Thoracic aorta (tissue), 2 donors: ENCODE data around the gene PCDH15. TPM values are rescaled to one million over a fixed set of nuclear protein-coding genes. Genes with fewer than 3 reads are reported as not detected.

Experiments used
- ATAC-seq: fragments of 150-250 bp; one replicate; pipeline ENCODE4 v1.8.0; 2017; ENCODE audit warnings: low read depth; ENCODE audit not compliant: insufficient number of reproducible peaks, low FRiP score
- DNase-seq: peaks from one replicate; pipeline ENCODE4 v3.0.0-alpha.2; 2020; ENCODE audit warnings: low spot score
- H3K27ac ChIP-seq, 2 donors: fragments of 200-600 bp; sonication (generic); 1 replicate in 1 of 2; 2 replicates in 1 of 2; pipeline ENCODE4 v1.5.1; 2016; ENCODE audit warnings: mild to moderate bottlenecking in 2 of 2, moderate library complexity in 2 of 2
- H3K27me3 ChIP-seq: fragments of 200-600 bp; sonication (generic); replicated peaks from 2 replicates; pipeline ENCODE4 v1.6.0; 2016; ENCODE audit warnings: mild to moderate bottlenecking; ENCODE audit not compliant: insufficient read depth
- H3K36me3 ChIP-seq: fragments of 200-600 bp; sonication (generic); one replicate; pipeline ENCODE4 v1.5.1; 2016
- H3K4me1 ChIP-seq, 2 donors: fragments of 200-600 bp; sonication (generic); 1 replicate in 1 of 2; 2 replicates in 1 of 2; pipeline versions ENCODE4 v1.5.1 to v1.6.0; 2016; ENCODE audit warnings: low read depth in 2 of 2, mild to moderate bottlenecking in 1 of 2; ENCODE audit not compliant: control insufficient read depth in 1 of 2
- H3K4me3 ChIP-seq: fragments of 200-600 bp; sonication (generic); 2 replicates; pipeline ENCODE4 v1.5.1; 2016; ENCODE audit warnings: mild to moderate bottlenecking
- H3K9me3 ChIP-seq: fragments of 200-600 bp; sonication (generic); 2 replicates; pipeline ENCODE4 v1.5.1; 2016
- total RNA-seq, 2 donors: library from RNA; depleted of rRNA; stranded (reverse); fragments of >200 nt; gene quantifications; one replicate each; pipeline versions ENCODE4 v1.1.0 to v1.2.3, GENCODE V29; 2016
- TF ChIP-seq, protein P1 (sequence below): fragments of 200-600 bp; sonication (generic); IDR thresholded peaks from one replicate; pipeline ENCODE4 v1.5.1; 2019; ENCODE audit warnings: antibody characterized with exemption

PCDH15 gene
- total RNA-seq, 2 donors from 2014 or later: 0.49 to 0.95 TPM

GRCh38 chr10:54682554-54682953, 118.5 kb downstream of the PCDH15 start:
- H3K9me3 ChIP-seq: no peaks in the 10 kb centered on the region
- no peaks in the 10 kb centered on the region for H3K27me3 ChIP-seq
- TF ChIP-seq, protein P1, sequence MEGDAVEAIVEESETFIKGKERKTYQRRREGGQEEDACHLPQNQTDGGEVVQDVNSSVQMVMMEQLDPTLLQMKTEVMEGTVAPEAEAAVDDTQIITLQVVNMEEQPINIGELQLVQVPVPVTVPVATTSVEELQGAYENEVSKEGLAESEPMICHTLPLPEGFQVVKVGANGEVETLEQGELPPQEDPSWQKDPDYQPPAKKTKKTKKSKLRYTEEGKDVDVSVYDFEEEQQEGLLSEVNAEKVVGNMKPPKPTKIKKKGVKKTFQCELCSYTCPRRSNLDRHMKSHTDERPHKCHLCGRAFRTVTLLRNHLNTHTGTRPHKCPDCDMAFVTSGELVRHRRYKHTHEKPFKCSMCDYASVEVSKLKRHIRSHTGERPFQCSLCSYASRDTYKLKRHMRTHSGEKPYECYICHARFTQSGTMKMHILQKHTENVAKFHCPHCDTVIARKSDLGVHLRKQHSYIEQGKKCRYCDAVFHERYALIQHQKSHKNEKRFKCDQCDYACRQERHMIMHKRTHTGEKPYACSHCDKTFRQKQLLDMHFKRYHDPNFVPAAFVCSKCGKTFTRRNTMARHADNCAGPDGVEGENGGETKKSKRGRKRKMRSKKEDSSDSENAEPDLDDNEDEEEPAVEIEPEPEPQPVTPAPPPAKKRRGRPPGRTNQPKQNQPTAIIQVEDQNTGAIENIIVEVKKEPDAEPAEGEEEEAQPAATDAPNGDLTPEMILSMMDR: no peak
- H3K27ac ChIP-seq: no peak overlapping the region
- no peak overlapping the region for H3K4me3 ChIP-seq
- no peak for ATAC-seq
- no peak for DNase-seq
- H3K36me3 ChIP-seq: no peaks in the 10 kb centered on the region
- no peaks in the 10 kb centered on the region for H3K4me1 ChIP-seq

DNA sequence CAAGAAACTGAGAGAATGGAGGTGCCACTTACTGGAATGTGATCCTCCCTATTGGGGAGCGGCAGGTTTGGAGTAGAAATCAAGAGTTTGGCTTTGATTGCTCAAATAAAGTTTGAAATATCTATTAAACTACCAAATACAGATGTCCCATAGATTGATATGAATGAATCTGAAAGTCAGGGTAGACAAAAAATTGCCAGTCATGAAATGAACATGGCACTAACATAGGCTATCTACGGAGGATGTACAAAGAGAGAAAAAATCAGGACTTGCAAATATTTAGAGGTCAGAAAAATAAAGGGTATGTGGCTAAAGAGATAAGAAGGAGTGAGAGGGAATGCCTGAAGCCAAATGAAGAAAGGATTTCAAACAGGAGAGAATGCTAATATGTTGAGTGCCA, 119.9 kb downstream of the PCDH15 start:
- TF ChIP-seq, protein P1: no peak
- no peak overlapping the region for H3K27ac ChIP-seq
- no peak for ATAC-seq
- no peaks in the 10 kb centered on the region for H3K4me1 ChIP-seq
- no peaks in the 10 kb centered on the region for H3K36me3 ChIP-seq
- H3K9me3 ChIP-seq: no peaks in the 10 kb centered on the region
- H3K4me3 ChIP-seq: no peak overlapping the region
- DNase-seq: no peak
- no peaks in the 10 kb centered on the region for H3K27me3 ChIP-seq

DNA sequence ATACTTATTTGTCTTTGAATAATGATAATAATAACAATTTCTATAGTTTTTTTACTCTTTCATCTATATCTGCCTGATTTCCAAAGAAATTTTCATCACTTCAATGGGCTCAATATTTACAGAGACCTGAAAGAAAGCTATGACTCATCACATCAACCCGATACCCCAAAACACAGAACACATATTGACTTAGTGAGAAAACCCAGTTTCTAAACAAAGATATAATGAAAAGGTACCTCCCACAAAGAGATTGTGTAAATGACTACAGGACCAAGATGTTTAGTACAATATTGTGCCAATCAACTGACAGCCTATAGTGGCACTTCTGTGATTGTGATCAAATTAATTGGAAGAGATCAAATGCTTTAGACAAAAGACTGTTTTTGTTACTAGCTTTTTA, 133.9 kb downstream of the PCDH15 start:
- H3K4me1 ChIP-seq: no peaks in the 10 kb centered on the region
- no peaks in the 10 kb centered on the region for H3K9me3 ChIP-seq
- ATAC-seq: no peak
- H3K27me3 ChIP-seq: no peaks in the 10 kb centered on the region
- H3K36me3 ChIP-seq: no peaks in the 10 kb centered on the region
- no peak overlapping the region for H3K4me3 ChIP-seq
- no peak for DNase-seq
- H3K27ac ChIP-seq: no peak overlapping the region
- TF ChIP-seq, protein P1: no peak

DNA sequence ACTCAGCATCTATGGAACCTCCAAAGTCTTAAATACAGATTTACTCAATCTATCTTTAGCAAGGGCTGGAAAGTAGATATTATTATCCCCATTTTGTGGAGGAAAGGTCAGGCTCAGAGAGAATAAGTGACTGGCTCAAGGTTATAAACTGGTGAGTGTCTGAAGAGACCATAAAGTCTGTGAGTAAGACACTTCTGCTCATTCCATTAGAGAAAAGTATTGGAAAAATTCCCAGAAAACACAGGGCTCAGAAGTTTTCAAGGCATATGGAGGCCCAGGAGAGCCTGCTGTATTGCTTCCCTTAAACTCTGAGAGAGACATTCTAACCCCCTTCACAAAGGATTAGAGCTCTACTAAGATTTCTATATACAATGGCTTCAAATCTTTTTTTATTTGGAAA, 134.8 kb downstream of the PCDH15 start:
- H3K27me3 ChIP-seq: no peaks in the 10 kb centered on the region
- TF ChIP-seq, protein P1: no peak
- H3K4me1 ChIP-seq: no peaks in the 10 kb centered on the region
- H3K36me3 ChIP-seq: no peaks in the 10 kb centered on the region
- H3K9me3 ChIP-seq: no peaks in the 10 kb centered on the region
- DNase-seq: no peak
- no peak overlapping the region for H3K27ac ChIP-seq
- no peak overlapping the region for H3K4me3 ChIP-seq
- no peak for ATAC-seq

DNA sequence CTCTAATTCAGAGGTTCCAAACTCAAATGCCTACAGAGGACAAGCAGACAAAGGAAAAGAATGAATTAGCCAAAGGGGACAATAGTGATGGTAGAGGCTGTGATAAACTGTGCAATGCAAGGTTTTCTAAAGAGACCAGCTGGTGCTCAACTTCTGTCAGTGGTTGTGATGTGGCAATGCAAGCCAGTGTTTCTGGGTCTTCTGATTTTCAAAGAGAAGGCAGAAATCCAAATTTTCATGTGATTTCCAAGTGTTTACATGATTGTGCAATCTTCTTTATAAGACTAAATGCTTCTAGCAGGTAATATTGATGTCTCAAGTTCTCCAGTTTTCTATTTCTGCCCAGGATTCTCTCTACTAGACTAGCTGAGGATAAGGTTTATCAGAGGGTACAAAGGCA, 135.9 kb downstream of the PCDH15 start:
- ATAC-seq (no peak), DNase-seq (no peak)
- H3K27ac ChIP-seq: no peak overlapping the region
- no peaks in the 10 kb centered on the region for H3K36me3 ChIP-seq
- no peaks in the 10 kb centered on the region for H3K4me1 ChIP-seq
- no peaks in the 10 kb centered on the region for H3K9me3 ChIP-seq
- H3K27me3 ChIP-seq: no peaks in the 10 kb centered on the region
- no peak overlapping the region for H3K4me3 ChIP-seq
- TF ChIP-seq, protein P1: no peak
